ENCODE data around the gene ABCC9.

ABCC9 gene

GRCh38 chr12:21892341-21892740, 48.9 kb downstream of the ABCC9 start:
- Mint-ChIP-seq H3K4me1 (no peaks in the 10 kb centered on the region), H3K9me3 (no peaks in the 10 kb centered on the region)

DNA sequence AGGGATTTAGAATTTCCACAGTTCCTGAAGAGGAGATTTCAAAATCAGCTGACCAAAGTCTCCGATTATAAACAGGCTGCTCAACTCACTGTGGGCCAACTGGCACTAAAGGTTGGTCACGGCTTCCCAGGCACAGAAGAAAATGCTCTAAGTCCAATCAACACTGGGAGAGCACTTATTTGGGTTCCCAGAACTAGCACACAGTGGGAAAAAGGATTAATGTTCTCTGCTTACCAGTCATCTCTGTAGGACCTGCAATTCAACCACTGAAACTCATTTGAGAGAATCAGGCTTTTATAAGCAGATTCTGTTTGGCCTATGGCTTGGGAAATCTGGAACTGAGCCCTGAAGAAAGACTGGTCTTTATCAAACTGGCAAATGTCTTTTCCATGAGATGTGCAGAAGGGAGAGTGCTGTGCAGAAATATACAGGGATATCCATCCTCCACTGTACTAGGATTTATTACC, 49.4 kb downstream of the ABCC9 start:
- Mint-ChIP-seq H3K36me3 (ENCODE audit: insufficient read depth) (no peaks in the 10 kb centered on the region), H3K27me3 (no peaks in the 10 kb centered on the region), H3K4me3 (no peak overlapping the region), H3K9me3 (no peaks in the 10 kb centered on the region), H3K27ac (ENCODE audit: low read depth) (no peak overlapping the region), H3K4me1 (no peaks in the 10 kb centered on the region)
- ATAC-seq (replicated peaks; ENCODE audit: extremely low read depth, poor library complexity, severe bottlenecking) (no peak), DNase-seq (ENCODE audit: low spot score in 2 of 2) (no peak)

More at GRCh38 chr12:21892341-21892740, 48.9 kb downstream of the ABCC9 start:
- no peak for DNase-seq (ENCODE audit: low spot score in 2 of 2)
- H3K36me3 Mint-ChIP-seq (ENCODE audit: insufficient read depth), result no peaks in the 10 kb centered on the region
- no peak for ATAC-seq (replicated peaks; ENCODE audit: extremely low read depth, poor library complexity, severe bottlenecking)
- no peak overlapping the region for H3K4me3 Mint-ChIP-seq
- H3K27me3 Mint-ChIP-seq, result no peaks in the 10 kb centered on the region
- no peak overlapping the region for H3K27ac Mint-ChIP-seq (ENCODE audit: low read depth)

GRCh38 chr12:21888276-21888863, 52.9 kb downstream of the ABCC9 start:
- Mint-ChIP-seq H3K9me3 (peaks cover 4% of the 10 kb centered on the region), H3K36me3 (ENCODE audit: insufficient read depth) (no peaks in the 10 kb centered on the region), H3K27me3 (peaks cover 11% of the 10 kb centered on the region), H3K27ac (ENCODE audit: low read depth) (no peak overlapping the region), H3K4me3 (no peak overlapping the region), H3K4me1 (no peaks in the 10 kb centered on the region)
- no peak for DNase-seq (ENCODE audit: low spot score in 2 of 2)
- ATAC-seq (replicated peaks; ENCODE audit: extremely low read depth, poor library complexity, severe bottlenecking), result no peak

- no peak for DNase-seq (ENCODE audit: low spot score in 2 of 2)
- H3K9me3 Mint-ChIP-seq, result peaks cover 4% of the 10 kb centered on the region
Measured at GRCh38 chr12:21884936-21885335, 56.3 kb downstream of the ABCC9 start.

DNA sequence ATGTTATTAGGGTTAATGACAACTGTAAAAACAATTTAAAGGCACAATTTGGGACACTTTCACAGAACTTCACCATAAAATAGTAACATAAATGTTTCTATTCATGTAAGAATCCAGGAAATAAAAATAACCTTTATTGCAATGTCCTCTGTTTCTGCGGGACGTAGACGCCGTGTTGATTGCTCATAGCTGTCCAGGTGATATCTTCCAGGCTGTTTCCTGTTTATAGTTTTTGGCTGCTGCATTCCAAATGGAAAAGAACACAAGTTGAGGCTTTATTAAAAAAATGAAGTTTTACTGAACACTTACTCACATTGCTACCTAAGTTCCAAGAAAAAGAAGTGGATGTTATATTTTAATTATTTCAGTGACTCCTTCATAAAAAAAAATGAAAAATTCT, 58.6 kb downstream of the ABCC9 start:
- Mint-ChIP-seq H3K27me3 (peaks cover 11% of the 10 kb centered on the region), H3K36me3 (ENCODE audit: insufficient read depth) (no peaks in the 10 kb centered on the region), H3K4me3 (no peak overlapping the region), H3K9me3 (peaks cover 4% of the 10 kb centered on the region), H3K27ac (ENCODE audit: low read depth) (no peak overlapping the region), H3K4me1 (no peaks in the 10 kb centered on the region)
- no peak for ATAC-seq (replicated peaks; ENCODE audit: extremely low read depth, poor library complexity, severe bottlenecking)
- DNase-seq (ENCODE audit: low spot score in 2 of 2), result no peak

More at GRCh38 chr12:21884936-21885335, 56.3 kb downstream of the ABCC9 start:
- no peak overlapping the region for H3K4me3 Mint-ChIP-seq
- no peaks in the 10 kb centered on the region for H3K36me3 Mint-ChIP-seq (ENCODE audit: insufficient read depth)
- no peak for ATAC-seq (replicated peaks; ENCODE audit: extremely low read depth, poor library complexity, severe bottlenecking)
- H3K27me3 Mint-ChIP-seq, result peaks cover 11% of the 10 kb centered on the region
- H3K4me1 Mint-ChIP-seq, result no peaks in the 10 kb centered on the region
- no peak overlapping the region for H3K27ac Mint-ChIP-seq (ENCODE audit: low read depth)

- Mint-ChIP-seq H3K4me1 (no peaks in the 10 kb centered on the region), H3K27me3 (peaks cover 11% of the 10 kb centered on the region), H3K9me3 (peaks cover 4% of the 10 kb centered on the region), H3K27ac (ENCODE audit: low read depth) (no peak overlapping the region), H3K4me3 (no peak overlapping the region), H3K36me3 (ENCODE audit: insufficient read depth) (peaks cover 2% of the 10 kb centered on the region)
- ATAC-seq (replicated peaks; ENCODE audit: extremely low read depth, poor library complexity, severe bottlenecking), result no peak
- DNase-seq (ENCODE audit: low spot score in 2 of 2), result no peak
Measured at GRCh38 chr12:21881965-21882364, 59.3 kb downstream of the ABCC9 start.

DNA sequence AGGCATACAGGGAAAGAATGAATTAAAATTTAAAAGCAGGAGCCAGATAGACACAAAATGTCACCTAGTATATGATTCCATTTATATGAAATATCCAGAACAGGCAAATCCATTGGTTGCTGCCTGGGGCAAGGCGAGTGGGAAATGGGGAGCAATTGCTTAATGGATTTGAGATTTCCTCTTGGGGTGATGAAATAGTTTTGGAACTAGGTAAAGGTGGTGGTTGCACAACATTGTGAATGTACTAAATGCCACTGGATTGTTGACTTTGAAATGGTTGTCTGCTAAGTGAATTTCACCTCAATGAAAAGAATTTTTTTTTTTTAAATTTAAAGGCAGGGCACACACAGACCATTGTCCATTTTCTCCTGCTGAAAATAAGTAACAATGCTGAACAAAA, 61.9 kb downstream of the ABCC9 start:
- no peak for DNase-seq (ENCODE audit: low spot score in 2 of 2)
- ATAC-seq (replicated peaks; ENCODE audit: extremely low read depth, poor library complexity, severe bottlenecking), result no peak
- Mint-ChIP-seq H3K4me1 (no peaks in the 10 kb centered on the region), H3K4me3 (no peak overlapping the region), H3K36me3 (ENCODE audit: insufficient read depth) (peaks cover 2% of the 10 kb centered on the region), H3K27me3 (no peaks in the 10 kb centered on the region), H3K9me3 (no peaks in the 10 kb centered on the region), H3K27ac (ENCODE audit: low read depth) (no peak overlapping the region)

GRCh38 chr12:21877293-21877982, 63.8 kb downstream of the ABCC9 start:
- Mint-ChIP-seq H3K36me3 (ENCODE audit: insufficient read depth) (peaks cover 2% of the 10 kb centered on the region), H3K4me3 (no peak overlapping the region), H3K9me3 (peaks cover 5% of the 10 kb centered on the region), H3K4me1 (no peaks in the 10 kb centered on the region), H3K27me3 (peaks cover 8% of the 10 kb centered on the region), H3K27ac (ENCODE audit: low read depth) (no peak overlapping the region)
- no peak for DNase-seq (ENCODE audit: low spot score in 2 of 2)
- ATAC-seq (replicated peaks; ENCODE audit: extremely low read depth, poor library complexity, severe bottlenecking), result no peak

GRCh38 chr12:21865846-21866245, 75.4 kb downstream of the ABCC9 start:
- no peaks in the 10 kb centered on the region for H3K27me3 Mint-ChIP-seq
- H3K4me1 Mint-ChIP-seq, result no peaks in the 10 kb centered on the region
- ATAC-seq (replicated peaks; ENCODE audit: extremely low read depth, poor library complexity, severe bottlenecking), result no peak
- H3K36me3 Mint-ChIP-seq (ENCODE audit: insufficient read depth), result no peaks in the 10 kb centered on the region
- no peak for DNase-seq (ENCODE audit: low spot score in 2 of 2)
- no peaks in the 10 kb centered on the region for H3K9me3 Mint-ChIP-seq
- no peak overlapping the region for H3K4me3 Mint-ChIP-seq
- H3K27ac Mint-ChIP-seq (ENCODE audit: low read depth), result no peak overlapping the region

GRCh38 chr12:21860534-21860933, 80.7 kb downstream of the ABCC9 start:
- no peaks in the 10 kb centered on the region for H3K36me3 Mint-ChIP-seq (ENCODE audit: insufficient read depth)
- no peaks in the 10 kb centered on the region for H3K9me3 Mint-ChIP-seq
- no peak overlapping the region for H3K4me3 Mint-ChIP-seq
- H3K4me1 Mint-ChIP-seq, result no peaks in the 10 kb centered on the region
- DNase-seq (ENCODE audit: low spot score in 2 of 2), result no peak
- ATAC-seq (replicated peaks; ENCODE audit: extremely low read depth, poor library complexity, severe bottlenecking), result no peak
- H3K27me3 Mint-ChIP-seq, result no peaks in the 10 kb centered on the region
- H3K27ac Mint-ChIP-seq (ENCODE audit: low read depth), result no peak overlapping the region

GRCh38 chr12:21860128-21860527, 81.1 kb downstream of the ABCC9 start:
- no peaks in the 10 kb centered on the region for H3K36me3 Mint-ChIP-seq (ENCODE audit: insufficient read depth)
- no peak for ATAC-seq (replicated peaks; ENCODE audit: extremely low read depth, poor library complexity, severe bottlenecking)
- H3K27ac Mint-ChIP-seq (ENCODE audit: low read depth), result no peak overlapping the region
- no peak for DNase-seq (ENCODE audit: low spot score in 2 of 2)
- H3K4me1 Mint-ChIP-seq, result no peaks in the 10 kb centered on the region
- no peaks in the 10 kb centered on the region for H3K27me3 Mint-ChIP-seq
- no peak overlapping the region for H3K4me3 Mint-ChIP-seq
- no peaks in the 10 kb centered on the region for H3K9me3 Mint-ChIP-seq

GRCh38 chr12:21852251-21852650, 89.0 kb downstream of the ABCC9 start:
- H3K9me3 Mint-ChIP-seq, result no peaks in the 10 kb centered on the region
- no peaks in the 10 kb centered on the region for H3K4me1 Mint-ChIP-seq
- no peak overlapping the region for H3K27ac Mint-ChIP-seq (ENCODE audit: low read depth)
- H3K36me3 Mint-ChIP-seq (ENCODE audit: insufficient read depth), result no peaks in the 10 kb centered on the region
- no peak for DNase-seq (ENCODE audit: low spot score in 2 of 2)
- no peak overlapping the region for H3K4me3 Mint-ChIP-seq
- ATAC-seq (replicated peaks; ENCODE audit: extremely low read depth, poor library complexity, severe bottlenecking), result no peak
- peaks cover 14% of the 10 kb centered on the region for H3K27me3 Mint-ChIP-seq

- no peak overlapping the region for H3K27ac Mint-ChIP-seq (ENCODE audit: low read depth)
- H3K27me3 Mint-ChIP-seq, result peaks cover 18% of the 10 kb centered on the region
- H3K36me3 Mint-ChIP-seq (ENCODE audit: insufficient read depth), result no peaks in the 10 kb centered on the region
- no peak overlapping the region for H3K4me3 Mint-ChIP-seq
- H3K9me3 Mint-ChIP-seq, result no peaks in the 10 kb centered on the region
- no peak for DNase-seq (ENCODE audit: low spot score in 2 of 2)
- no peak for ATAC-seq (replicated peaks; ENCODE audit: extremely low read depth, poor library complexity, severe bottlenecking)
- no peaks in the 10 kb centered on the region for H3K4me1 Mint-ChIP-seq
Measured at GRCh38 chr12:21851151-21851550, 90.1 kb downstream of the ABCC9 start.

All from central memory CD8-positive, alpha-beta T cell (primary cell).